Cardiac fibroblast (primary cell): Measurements from ENCODE around the gene TEN1.
A peak's percentile ranks its signal among the peaks of the same experiment; 100 is the strongest.

ENCODE experiments used
- DNase-seq, 2 donors: peaks; one replicate each; pipeline versions ENCODE4 v3.0.0 to v3.0.0-alpha.2; 2010; ENCODE audit warnings: low read depth in 2 of 2
- H3K4me3 ChIP-seq, 2 donors: replicated peaks in 1 of 2; 1 replicate in 1 of 2; 2 replicates in 1 of 2; pipeline ENCODE4 v1.5.1; 2011; ENCODE audit warnings: low read depth in 2 of 2, low read length in 2 of 2, mild to moderate bottlenecking in 2 of 2, moderate library complexity in 1 of 2
- TF ChIP-seq, protein P1 (sequence below): IDR thresholded peaks from one replicate; pipeline ENCODE4 v1.5.1; 2011; ENCODE audit warnings: low read depth, mild to moderate bottlenecking, low read length, inconsistent platforms

The TEN1 gene

DNA sequence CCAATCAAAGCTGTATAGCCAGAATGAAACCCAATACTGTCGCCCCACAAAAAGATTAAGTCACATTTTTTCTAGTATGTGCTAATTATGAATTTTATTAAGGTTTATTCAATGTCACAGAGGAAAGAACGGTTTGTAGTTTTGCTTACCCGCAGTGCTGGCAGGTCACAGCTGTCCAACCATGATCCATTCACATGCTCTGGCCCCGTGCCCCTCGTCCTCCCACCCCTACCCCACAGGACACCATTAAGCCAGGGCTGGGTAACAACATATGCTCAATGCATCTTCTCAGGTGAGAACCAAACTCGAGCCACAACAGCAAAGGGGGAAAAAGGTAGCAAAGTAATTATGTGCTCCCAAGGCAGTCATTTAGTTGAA, 37.6 kb upstream of the TEN1 start:
- DNase-seq, result no peak
- TF ChIP-seq, protein P1, sequence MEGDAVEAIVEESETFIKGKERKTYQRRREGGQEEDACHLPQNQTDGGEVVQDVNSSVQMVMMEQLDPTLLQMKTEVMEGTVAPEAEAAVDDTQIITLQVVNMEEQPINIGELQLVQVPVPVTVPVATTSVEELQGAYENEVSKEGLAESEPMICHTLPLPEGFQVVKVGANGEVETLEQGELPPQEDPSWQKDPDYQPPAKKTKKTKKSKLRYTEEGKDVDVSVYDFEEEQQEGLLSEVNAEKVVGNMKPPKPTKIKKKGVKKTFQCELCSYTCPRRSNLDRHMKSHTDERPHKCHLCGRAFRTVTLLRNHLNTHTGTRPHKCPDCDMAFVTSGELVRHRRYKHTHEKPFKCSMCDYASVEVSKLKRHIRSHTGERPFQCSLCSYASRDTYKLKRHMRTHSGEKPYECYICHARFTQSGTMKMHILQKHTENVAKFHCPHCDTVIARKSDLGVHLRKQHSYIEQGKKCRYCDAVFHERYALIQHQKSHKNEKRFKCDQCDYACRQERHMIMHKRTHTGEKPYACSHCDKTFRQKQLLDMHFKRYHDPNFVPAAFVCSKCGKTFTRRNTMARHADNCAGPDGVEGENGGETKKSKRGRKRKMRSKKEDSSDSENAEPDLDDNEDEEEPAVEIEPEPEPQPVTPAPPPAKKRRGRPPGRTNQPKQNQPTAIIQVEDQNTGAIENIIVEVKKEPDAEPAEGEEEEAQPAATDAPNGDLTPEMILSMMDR, result no peak
- H3K4me3 ChIP-seq, result peak overlapping the region in 1 of 2 donors; percentile 86

DNA sequence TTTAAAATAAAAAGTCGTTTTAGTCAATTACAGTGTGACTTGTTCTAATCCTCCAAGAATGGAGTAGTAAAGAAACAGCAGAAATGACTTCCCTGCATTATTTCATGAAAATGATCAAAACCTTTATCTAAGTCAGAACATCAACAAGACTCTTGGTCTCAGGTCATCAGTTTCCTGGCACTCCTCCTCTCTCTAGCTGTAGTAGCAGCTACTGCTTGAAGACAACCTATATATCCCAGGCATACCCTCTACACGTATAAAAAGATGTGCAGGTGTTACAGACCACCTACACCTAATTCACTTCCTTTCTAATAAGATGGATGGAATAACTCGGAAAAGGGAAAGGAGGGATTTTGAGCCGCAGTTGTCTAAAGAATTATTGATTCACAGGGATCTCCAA, 36.6 kb upstream of the TEN1 start:
- no peak for DNase-seq
- H3K4me3 ChIP-seq, result no peak overlapping the region
- TF ChIP-seq, protein P1, result no peak

DNA sequence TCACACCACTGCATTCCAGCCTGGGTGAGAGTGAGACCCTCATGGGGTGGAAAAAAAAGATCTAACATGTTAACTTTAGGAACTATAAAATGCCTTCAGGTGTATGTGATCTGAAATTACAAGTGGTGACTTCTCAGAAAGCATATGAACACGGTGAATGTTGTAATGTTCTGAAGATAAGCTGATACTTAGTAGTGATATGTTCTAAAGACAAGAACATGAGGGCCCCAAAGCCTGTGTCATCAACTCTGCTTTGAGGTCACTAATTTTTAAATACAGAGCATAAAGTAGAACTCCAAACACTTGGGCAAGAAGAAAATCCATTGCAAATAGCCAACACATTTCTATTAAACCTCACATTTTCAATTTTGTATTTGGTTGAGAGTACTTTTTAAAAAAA, 35.5 kb upstream of the TEN1 start:
- TF ChIP-seq, protein P1, result no peak
- no peak overlapping the region for H3K4me3 ChIP-seq
- DNase-seq, result no peak

- TF ChIP-seq, protein P1, result no peak
- H3K4me3 ChIP-seq, result no peak overlapping the region
- no peak for DNase-seq
These were observed 33.8 kb upstream of the TEN1 start for GRCh38 chr17:75945211-75945610.

GRCh38 chr17:75950421-75950820, 28.6 kb upstream of the TEN1 start:
- H3K4me3 ChIP-seq, result no peak overlapping the region
- TF ChIP-seq, protein P1, result no peak
- no peak for DNase-seq

DNA sequence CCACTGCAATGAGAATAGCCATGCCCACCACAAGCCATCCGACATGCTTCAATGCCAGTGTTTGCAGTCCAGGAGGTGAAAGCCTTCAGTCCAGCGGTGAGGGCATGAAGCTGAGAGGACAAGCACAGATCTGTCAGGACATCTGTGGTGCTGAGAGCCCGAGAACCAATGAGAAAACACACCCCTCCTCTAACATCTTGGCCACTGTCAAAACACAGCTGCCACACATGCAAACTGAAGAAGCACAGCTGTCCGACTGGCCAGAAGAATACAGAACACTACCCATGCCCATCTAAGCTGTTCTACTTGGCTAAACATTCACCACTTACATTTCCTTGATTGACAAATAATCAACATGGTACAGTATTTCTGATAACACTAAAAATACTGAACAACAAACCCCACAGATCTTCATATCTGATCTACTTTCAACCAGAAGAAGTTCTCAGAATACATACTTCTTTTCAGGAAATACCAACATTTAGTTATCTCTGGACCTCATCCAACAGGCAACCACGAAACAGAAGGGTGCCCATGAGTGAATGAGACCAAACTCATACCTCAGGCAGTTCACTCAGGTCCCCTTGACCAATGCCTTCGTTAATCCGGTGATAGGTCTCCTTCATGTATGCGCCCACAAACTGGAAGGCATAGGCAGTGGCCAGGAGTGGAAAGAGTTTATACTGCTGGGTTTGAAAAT, 28.0 kb upstream of the TEN1 start:
- DNase-seq, result peak in 1 of 2 donors; percentile 45
- TF ChIP-seq, protein P1, result no peak
- H3K4me3 ChIP-seq, result no peak overlapping the region
